ENCODE measurements around the gene COL6A6.

Gene COL6A6, protein sequence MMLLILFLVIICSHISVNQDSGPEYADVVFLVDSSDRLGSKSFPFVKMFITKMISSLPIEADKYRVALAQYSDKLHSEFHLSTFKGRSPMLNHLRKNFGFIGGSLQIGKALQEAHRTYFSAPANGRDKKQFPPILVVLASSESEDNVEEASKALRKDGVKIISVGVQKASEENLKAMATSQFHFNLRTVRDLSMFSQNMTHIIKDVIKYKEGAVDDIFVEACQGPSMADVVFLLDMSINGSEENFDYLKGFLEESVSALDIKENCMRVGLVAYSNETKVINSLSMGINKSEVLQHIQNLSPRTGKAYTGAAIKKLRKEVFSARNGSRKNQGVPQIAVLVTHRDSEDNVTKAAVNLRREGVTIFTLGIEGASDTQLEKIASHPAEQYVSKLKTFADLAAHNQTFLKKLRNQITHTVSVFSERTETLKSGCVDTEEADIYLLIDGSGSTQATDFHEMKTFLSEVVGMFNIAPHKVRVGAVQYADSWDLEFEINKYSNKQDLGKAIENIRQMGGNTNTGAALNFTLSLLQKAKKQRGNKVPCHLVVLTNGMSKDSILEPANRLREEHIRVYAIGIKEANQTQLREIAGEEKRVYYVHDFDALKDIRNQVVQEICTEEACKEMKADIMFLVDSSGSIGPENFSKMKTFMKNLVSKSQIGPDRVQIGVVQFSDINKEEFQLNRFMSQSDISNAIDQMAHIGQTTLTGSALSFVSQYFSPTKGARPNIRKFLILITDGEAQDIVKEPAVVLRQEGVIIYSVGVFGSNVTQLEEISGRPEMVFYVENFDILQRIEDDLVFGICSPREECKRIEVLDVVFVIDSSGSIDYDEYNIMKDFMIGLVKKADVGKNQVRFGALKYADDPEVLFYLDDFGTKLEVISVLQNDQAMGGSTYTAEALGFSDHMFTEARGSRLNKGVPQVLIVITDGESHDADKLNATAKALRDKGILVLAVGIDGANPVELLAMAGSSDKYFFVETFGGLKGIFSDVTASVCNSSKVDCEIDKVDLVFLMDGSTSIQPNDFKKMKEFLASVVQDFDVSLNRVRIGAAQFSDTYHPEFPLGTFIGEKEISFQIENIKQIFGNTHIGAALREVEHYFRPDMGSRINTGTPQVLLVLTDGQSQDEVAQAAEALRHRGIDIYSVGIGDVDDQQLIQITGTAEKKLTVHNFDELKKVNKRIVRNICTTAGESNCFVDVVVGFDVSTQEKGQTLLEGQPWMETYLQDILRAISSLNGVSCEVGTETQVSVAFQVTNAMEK (N-terminal part only)

DNA sequence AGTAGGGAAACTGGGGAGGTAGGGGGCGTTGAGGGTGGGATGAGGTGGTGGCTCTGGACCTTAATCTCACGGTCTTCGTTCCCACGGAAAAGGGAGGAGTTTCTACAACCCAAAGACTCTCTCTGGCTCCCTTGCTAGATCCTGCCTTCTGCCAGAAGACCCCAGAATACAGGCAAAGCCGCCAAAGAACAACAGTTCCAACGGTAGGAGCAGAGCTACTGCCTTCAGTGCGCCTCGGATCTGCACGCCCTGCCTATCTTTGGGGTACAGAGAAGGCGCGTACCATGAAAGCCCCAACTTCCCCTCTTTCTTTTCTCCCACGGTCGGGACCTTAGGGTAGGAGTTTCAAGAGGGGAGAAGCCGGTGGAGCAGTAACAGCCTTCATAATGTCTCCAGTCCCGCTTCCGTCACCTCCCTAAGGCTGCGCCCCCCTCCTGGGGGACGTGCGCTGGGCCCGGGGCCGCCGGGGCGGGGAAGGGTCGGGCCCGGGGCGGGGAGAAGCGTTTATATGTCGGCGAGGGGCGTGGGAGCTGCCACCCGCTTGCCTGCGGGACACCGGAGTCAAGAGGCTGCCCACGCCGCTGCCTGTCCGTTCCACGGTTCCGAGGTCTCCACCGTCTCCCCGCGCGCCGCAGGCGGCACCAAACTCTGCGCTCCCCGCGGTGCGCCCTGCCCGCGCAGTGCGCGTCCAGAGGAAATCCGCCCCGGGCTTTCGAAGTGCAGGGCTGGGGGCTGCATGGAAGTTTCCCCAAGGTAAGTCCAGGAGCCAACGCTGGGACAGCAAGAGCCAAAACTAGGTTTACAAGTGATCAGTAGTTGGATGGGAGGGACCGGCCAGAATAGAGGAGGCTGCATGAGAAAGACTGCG lies at the start of gene COL6A6:
Gene COL6A6, plus strand, starts transcription at position 533 of the 868 bp plus-strand sequence. CDS start 43,188 bp downstream, outside the sequence.
- no peak for DNase-seq

DNA sequence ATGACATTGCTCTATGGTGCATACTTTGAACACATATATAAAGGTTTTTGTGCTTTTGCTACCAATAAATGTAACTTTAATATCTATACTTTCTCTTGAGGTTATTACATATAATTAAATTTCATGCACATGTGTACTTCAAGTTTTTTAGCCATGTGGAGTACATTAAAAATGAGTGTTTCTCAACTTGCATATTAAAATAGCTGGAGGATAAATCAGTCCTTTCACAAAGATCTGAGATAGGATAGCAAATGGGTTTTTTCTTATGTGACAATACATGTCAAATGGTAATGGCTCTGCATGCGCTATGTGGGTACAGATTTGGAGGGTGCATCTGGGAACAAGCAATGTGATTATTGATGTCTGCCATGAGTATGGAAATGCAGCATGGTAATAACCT lies 48.7 kb upstream of the COL6A6 start:
- no peak for DNase-seq

DNA sequence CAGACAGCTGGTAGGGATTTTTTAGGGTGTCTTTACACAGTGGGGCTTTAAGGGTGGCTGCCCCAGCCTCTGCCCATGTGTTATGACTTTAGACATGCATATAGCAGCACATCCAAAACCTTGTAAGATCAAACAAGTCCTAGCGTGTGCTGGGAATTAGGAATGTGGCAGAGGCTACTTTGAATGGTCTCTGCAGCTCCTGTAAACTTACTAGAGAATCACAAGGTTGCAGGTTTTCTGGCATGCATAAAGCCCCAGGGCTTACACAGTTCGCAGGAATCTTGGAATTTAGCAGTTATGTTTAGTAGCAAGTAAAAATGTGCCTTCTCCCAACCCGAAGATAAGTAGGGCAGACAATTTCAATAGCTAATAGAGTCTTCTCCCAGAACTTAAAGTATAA lies 46.9 kb upstream of the COL6A6 start:
- no peak for DNase-seq

DNA sequence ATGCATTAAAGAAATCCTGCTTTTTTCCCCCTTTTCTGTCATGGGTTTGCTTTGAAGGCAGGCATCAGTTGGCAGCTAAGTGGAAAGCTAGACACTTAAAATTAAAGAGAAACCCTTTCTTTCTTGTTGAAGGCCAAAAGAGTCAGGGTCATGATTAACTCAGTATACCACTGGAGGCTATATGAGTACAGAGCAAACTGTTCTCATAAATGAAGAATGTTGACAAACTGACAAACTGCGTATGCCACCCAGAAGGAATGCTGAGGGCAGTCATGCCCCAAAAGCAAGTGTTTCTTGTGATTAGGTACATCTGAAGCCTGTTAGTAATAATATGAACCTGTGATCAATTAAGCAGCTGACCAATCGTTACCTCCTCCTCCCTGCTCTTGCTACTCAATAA lies 43.6 kb upstream of the COL6A6 start:
- DNase-seq: no peak

DNA sequence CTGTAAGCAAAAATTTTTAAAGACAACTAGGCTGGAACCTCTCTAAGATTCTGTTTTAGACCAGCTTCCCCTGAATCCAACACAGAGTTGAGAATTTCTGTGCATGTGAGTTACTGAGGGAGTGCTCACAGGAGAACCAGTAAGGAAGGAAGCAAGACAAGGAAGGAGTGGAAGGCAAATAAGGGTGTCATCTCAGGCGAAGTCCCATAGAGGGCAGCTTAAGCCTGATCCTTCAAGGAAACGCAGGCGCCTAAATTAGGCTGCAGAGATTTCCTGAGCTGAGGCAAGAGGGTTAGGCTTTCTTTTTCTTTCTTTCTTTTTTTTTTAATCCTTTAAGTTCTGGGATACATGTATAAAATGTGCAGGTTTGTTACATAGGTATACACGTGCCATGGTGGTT lies 36.2 kb upstream of the COL6A6 start:
- no peak for DNase-seq

DNA sequence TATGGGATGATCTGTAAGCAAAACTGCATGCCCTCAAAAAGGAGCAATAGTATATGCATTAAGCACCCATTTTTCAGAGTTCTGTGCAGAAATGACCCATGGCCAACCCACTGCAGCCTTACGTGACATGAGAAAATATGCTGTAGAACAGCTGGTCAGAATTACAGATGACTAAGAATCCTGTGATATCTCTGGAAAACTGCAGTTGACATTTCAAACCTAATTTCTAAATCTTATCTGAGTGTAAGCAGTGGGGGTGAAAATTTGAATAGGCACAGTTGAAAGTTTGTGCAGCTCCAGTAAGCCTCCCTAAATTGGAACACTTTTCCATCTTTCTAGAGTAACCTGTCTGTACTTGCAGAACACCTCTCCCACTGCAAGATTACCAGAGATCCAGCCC lies 28.7 kb upstream of the COL6A6 start:
- DNase-seq: no peak

DNA sequence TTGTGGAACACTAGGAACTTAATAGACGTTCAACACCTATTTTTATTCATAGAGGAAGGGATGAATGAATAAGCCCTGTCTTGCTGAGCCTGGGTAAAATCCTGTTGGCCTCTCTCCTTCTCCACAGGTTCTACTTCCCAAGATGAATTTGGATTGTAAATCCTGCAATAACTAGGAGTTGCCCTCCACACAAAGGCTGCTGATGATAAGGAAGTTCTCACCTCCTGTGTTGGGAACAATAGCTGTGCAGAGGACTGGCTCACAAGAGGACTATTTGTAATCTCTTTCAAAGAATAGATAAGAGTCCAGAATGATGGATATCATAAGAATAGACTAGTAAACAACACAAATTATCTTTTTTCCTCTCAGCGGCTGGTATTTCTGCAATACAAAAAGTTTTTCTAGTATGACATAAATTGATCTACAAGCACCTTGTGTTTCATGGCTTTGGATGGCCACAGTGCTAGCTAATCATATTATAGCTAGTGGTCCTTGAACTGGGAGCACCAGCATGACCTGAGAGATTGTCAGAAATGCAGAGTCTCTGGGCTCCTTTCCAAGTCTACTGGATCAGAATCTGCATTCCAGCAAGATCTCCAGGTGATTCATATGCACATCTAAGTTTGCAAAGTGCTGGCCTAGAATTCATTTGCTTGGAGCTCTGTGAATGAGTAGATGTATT lies 28.1 kb upstream of the COL6A6 start:
- no peak for DNase-seq

DNA sequence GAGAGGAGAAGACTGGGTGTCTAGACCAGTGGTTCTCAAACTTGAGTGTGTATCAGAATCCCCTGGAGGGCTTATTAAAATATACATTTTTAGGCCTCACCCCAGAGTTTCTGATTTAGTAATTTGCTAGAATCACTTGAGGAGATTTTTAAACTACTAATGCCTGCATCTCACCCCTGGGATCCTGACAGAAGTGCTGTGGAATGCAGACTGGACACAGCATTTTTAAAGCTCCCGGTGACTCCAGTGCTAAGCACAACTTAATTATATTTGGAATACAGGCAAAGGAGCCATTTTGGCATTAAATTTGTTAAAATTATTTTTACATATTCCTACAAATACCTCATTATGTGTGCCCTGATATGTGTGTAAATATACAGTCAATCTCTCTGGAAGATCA lies 26.7 kb upstream of the COL6A6 start:
- no peak for DNase-seq

DNA sequence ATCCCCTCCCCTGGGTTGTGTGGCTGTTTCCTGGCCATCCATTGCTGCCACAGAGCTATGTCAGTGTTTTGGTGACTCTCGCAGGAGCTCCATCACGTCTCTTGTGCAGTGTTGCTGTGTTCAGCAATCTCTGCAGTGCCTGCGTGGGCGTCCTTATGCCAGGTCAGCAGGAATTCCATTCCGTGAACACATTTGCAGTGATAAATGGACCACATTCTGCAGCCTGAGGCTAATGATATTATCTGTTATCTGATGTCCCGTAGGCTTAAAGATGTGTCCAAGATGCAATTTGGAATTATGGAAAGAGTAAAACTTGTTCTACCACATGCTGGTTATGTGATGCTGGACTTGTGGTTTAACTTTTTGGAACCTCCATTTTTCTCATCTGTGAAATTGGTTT lies 25.5 kb upstream of the COL6A6 start:
- no peak for DNase-seq

DNA sequence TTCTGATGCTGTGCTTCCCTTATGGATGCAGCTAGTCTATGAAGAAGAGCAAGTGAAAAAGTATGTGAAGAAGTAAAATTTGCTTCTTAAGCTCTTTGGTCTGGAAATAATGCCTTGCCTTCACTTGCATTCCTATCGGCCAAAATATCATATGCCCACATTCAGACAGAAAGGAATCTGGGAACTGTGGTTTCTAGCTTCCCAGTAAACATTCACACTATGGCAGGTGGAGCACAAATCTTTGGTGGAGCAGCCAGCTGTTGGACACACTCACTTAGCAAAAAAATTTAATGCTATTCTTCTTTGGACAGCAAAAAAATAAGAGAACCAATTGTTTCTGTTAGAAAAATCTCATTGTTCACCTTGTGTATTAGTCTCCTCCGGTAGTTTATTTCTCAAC lies 12.3 kb upstream of the COL6A6 start:
- no peak for DNase-seq

DNA sequence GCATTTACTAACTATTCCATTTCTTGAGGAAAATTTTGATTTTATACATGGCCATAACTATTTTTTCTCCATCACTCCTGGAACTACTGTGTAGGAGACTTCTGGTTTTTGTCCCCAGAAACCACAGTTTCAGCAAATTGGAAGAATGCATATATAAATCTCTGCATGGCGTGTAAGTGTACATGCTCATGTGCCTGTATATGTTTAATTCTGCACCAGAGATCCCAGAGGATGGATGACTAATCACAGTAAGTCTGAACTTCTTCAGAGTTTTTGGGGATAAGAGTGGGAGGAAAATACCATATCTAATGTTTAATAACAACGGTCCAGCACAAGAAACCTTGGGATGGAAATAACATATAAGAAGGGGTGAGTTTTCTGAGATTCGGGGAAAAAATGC lies 10.9 kb upstream of the COL6A6 start:
- no peak for DNase-seq

DNA sequence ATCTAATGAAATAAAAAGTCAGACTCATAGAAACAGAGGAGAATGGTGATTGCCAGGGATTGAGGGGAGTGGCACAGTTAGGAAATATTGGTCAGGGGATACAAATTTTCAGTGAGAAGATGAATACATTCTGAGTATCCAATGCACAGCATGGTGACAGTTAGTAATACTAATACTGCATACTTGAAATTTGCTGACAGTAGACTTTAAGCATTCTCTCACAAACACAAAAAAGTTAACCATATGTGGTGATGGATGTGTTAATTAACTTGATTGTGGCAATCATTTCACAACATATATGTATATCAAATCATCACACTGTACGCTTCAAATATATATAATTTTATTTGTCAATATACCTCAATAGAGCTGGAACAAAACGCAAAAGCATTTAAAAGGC lies 9.2 kb upstream of the COL6A6 start:
- DNase-seq: no peak

DNA sequence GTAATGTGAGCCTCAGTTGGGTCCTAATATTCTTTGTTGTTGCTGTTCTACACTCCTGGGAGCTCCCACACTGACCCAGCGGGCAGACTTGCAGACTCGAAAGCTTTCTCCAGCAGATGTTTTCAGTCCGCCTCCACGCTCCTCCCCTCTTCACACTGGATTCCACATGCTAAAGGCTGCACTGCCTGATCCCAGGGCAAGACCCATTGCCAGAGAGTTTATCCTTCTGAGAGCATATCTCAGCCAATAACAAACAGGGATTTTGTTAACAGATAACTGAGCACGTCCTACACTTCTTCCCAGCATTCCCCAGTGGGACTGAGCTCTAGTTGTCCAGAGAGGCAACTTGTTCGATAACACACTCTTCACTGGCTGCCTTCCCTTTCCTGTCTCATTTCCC lies 8.0 kb upstream of the COL6A6 start:
- DNase-seq: no peak

DNA sequence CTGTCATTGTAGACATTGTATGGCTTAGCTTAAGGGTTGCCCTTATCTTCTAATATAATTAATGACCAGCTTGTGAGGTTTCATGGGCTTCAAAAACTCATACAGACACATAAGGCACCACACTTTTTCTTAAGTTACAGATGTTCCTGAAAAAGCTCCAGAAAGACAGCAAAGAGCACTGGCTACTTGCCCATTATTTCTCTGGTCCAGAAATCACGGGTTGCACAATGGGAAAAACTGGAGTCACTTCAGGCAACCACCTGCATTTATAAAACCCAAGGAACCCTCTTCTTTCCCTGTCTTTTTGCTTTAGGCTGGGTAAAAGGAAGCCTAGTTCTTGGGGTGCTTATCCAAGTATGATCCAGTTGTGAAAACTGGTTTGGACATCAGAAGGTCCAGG lies 2.3 kb upstream of the COL6A6 start:
- DNase-seq: no peak

DNA sequence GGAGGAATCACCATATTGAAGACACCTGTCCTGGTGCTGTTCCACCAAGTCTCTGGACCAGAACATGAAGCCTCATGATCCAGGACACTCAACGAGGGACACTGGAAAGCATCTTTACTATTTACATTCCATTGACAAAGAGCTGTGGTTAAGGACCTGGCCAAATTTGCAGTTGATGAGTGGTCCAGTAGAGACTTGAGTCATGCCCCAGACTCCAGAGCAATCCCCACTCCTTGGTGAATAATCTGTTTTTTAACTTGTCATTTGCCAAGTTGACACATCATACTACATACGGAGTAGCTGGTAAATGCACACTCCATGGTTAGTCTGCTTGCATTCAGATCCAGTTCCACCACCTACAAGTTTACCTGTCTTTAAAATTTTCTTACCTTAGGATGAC lies 1.2 kb upstream of the COL6A6 start:
- no peak for DNase-seq

DNA sequence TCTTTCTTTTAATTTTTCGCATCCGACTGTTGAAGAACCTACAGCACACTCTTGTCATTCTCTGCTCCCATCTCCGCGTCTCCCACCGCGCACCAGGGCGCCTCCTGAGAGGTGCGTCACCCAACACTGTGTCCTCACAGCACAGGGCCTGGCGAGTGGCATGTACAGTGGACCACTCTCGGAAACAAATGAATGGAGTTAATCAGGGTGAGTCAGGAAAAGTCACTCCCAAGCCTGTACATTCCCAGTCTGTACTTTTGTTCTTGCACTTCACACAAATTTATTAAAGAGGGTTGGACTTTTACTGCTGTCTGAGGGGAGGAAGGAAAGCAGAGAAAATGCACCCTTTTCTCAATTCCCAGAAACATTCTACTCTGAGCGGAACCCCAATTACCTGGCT lies 625 bp downstream of the COL6A6 start:
- DNase-seq: no peak

DNA sequence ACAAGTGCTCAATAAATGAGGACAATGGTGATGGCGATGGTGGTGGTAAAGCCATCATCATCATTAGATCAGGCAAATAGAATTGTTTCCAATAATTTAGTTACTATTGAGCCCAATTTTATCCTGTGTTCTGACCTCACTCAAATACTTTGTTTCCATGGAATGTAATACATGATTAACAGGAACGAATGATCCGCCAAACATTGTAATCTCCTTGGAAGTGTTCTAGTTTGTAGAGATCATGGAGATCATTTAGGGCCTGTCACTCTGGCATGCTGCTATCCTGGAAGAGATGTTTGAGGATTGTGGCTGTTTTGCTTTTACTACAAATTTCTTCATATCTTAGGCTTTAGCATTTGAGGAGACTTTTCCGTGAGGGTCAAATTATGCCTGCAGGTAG lies 2.8 kb downstream of the COL6A6 start:
- no peak for DNase-seq

DNA sequence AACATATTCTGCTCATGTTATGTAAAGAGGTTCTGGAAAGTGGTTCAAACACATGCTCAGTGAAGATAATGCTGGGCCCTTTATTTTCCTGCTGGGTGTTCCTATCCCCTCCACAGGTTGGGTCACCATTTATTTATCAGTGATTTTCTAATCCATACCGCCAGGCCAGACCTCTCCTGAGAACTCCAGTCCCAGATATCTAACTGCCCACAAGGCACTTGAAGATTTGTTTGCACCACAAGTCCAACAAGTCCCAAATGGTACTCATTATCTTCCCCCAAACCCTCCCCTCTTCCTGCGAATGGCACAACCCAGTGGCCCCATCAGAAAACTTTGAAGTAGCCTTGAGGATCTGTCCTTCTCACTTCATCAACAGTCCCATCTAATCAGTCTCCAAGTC lies 5.4 kb downstream of the COL6A6 start:
- DNase-seq: no peak

DNA sequence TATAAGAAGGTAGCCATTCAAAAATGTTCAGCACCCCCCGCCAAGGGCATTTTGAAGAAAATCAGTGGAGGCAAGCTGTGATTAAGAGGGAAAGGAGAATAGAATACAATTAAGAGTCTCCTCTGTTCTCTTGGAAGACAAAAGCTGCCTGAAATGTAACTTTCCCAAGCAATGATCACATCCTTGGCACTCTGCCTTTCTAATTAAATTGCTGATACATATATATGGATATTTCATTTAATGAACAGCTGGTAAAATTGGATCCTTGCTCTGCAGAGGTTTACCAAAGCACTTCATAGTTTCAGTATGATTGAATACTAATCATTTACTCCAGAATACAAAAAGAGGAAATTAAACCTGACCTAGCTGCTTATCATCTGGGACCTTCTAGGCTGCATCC lies 10.4 kb downstream of the COL6A6 start:
- DNase-seq: no peak

DNA sequence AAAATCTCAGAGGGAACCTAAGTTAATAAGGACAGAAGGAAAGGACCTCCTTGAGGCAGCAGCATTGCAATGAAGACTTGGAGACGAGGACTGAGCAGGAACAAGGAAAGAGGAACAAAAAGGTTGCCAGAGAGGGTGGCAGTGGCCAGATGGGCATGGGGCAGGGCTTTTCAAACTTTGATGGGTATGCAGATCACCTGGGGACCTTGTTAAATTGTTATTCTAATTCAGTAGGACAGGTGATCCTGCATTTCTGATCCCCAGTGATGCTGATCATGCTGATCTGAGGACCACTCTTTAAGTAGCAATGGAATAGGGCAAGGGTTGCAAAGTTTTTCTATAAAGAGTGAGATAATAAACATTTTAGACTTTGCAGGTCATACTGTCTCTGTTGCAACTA lies 11.1 kb downstream of the COL6A6 start:
- DNase-seq: no peak

DNA sequence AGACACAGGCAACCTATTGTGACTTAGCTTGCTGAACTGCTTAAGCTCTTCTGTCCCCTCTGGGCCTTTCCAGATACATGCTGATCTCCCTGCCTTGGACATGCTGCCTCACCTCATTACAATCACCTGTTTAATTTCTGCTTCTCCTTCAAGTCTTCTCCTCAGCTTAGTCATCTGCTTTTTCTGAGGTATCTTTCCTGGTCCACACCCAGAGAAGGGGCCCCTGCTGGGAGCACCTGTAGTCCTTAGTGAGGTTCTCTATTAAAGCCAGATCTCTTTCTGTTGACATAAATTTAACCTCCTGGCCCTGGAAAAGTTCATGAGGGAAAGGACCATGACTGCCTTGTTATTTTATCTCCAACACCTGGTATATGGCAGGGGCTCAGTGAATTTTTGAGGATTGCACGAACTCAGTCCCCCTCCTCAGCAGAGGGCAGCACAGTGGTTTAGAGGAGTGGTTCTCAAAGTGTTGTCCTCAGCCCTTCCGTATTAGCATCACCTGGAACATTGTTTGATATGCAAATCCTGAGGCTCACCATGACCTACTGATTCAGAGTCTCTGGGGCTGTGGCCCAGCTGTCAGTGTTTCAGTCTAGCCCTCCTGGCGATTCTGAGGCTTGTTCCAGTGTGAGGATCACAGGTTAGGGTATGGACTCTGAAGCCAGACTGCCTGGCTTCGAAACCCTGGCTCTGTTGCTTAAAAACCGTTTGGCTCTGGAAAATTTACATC lies 12.7 kb downstream of the COL6A6 start:
- no peak for DNase-seq
